Activated CD4-positive, alpha-beta T cell treated with anti-CD3 and anti-CD28 coated beads, Interleukin-2, amount 10 ng/mL, durations not matched to agents 7 days and 5 days (primary cell): ENCODE results near the gene CTSW. TPM values are rescaled to one million over a fixed set of nuclear protein-coding genes. Genes with fewer than 3 reads are reported as not detected.
"Not testable (repeated sequence)": the region's sequence is repeated elsewhere in the genome, so short reads cannot be mapped to it uniquely, and the experiment has no call there.

Experiments used
- CTCF ChIA-PET: fragments of 350-600 bp; sonication (Branson Sonifier 250); formaldehyde crosslinking; loops from one replicate; lab custom pipeline; 2021; ENCODE audit warnings: antibody characterized with exemption; lab: Charles Lee
- POLR2A ChIA-PET: fragments of 350-600 bp; sonication (Branson Sonifier 250); formaldehyde crosslinking; loops from one replicate; lab custom pipeline; 2021; ENCODE audit warnings: antibody characterized with exemption; lab: Charles Lee
- DNase-seq: peaks from one replicate; pipeline ENCODE4 v3.0.0-alpha.2; 2020
- H3K27ac Mint-ChIP-seq: one replicate; pipeline ENCODE4 v1.8.0; 2021; ENCODE audit warnings: mild to moderate bottlenecking, moderate library complexity, mixed read lengths
- H3K27me3 Mint-ChIP-seq: one replicate; pipeline ENCODE4 v1.8.0; 2021; ENCODE audit warnings: mixed read lengths
- H3K36me3 Mint-ChIP-seq: one replicate; pipeline ENCODE4 v1.8.0; 2021; ENCODE audit warnings: low read depth, mixed read lengths
- H3K4me1 Mint-ChIP-seq: one replicate; pipeline ENCODE4 v1.8.0; 2021; ENCODE audit warnings: mixed read lengths
- H3K4me3 Mint-ChIP-seq: one replicate; pipeline ENCODE4 v1.8.0; 2021; ENCODE audit warnings: mild to moderate bottlenecking, moderate library complexity, mixed read lengths
- H3K9me3 Mint-ChIP-seq: one replicate; pipeline ENCODE4 v1.8.0; 2021; ENCODE audit warnings: mixed read lengths
- total RNA-seq, 2 experiments: library from RNA; stranded (reverse); gene quantifications; one replicate each; pipeline ENCODE4 v1.2.3, GENCODE V29; 2021

The CTSW gene, protein sequence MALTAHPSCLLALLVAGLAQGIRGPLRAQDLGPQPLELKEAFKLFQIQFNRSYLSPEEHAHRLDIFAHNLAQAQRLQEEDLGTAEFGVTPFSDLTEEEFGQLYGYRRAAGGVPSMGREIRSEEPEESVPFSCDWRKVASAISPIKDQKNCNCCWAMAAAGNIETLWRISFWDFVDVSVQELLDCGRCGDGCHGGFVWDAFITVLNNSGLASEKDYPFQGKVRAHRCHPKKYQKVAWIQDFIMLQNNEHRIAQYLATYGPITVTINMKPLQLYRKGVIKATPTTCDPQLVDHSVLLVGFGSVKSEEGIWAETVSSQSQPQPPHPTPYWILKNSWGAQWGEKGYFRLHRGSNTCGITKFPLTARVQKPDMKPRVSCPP
- total RNA-seq = 10 to 100 TPM; 22.9 to 23.6 TPM

DNA sequence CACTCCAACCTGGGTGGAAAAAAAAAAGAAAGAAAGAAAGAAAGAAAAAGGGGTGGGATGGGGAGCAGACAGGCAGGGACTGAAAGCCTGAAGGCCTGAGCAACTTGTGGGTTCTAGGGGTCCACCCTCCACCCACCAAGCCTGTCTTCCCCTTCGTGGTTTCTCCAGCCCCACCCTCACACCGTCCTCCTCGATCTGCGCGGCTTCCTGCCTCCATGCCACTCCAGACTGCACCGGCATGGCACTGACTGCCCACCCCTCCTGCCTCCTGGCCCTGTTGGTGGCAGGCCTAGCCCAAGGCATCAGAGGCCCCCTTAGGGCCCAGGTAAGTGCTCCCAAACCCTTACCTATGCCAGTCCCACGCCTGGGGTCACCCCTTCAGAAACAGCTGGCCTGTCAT, at the start of gene CTSW:
Gene CTSW (plus strand): TSS at position 221 of the 400 bp plus-strand sequence. CDS start 18 bp downstream, at position 239.
- H3K4me3 Mint-ChIP-seq = peak within 1 kb of the TSS; percentile 54
- DNase-seq = peak; percentile 33
- ChIA-PET CTCF (interaction anchor here (0.6 to 25.8 kb wide), 4 partner anchors 8 to 84 kb away, joined by 3 to 590 read pairs (median 296); partner anchors contain the start of genes CCDC85B, CFL1, CTSW and EFEMP2), POLR2A (interaction anchor here (1.2 kb wide), 1 partner anchor 105 kb away, joined by 3 read pairs; no protein-coding TSS in a partner anchor)
- H3K9me3 Mint-ChIP-seq = no peaks in the 10 kb centered on the region
- H3K4me1 Mint-ChIP-seq = peaks cover 42% of the 10 kb centered on the region
- no peaks in the 10 kb centered on the region for H3K27me3 Mint-ChIP-seq
- peaks cover 11% of the 10 kb centered on the region for H3K36me3 Mint-ChIP-seq
- peak within 1 kb of the TSS; percentile 85 for H3K27ac Mint-ChIP-seq

DNA sequence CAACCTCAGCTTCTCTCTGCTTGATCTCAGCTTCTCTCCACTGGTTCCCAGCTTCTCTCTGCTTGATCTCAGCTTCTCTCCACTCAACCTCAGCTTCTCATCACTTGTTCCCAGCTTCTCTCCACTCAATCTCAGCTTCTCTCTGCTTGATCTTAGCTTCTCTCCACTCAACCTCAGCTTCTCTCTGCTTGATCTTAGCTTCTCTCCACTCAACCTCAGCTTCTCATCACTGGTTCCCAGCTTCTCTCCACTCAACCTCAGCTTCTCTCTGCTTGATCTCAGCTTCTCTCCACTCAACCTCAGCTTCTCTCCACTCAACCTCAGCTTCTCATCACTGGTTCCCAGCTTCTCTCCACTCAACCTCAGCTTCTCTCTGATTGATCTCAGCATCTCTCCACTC, 47.4 kb upstream of the CTSW start:
- ChIA-PET CTCF (interaction anchor here (1.0 to 4.3 kb wide), 11 partner anchors 8 to 194 kb away, joined by 3 to 31 read pairs (median 5); partner anchors contain the start of genes AP5B1, KAT5, MUS81 and RNASEH2C), POLR2A (interaction anchor here (1.0 kb wide), 1 partner anchor 27 kb away, joined by 3 read pairs; no protein-coding TSS in a partner anchor)
- Mint-ChIP-seq H3K4me3 (peak overlapping the region; percentile 4), H3K27me3 (peaks cover 25% of the 10 kb centered on the region), H3K4me1 (peaks cover 23% of the 10 kb centered on the region)
- not testable (repeated sequence) for DNase-seq, H3K9me3 Mint-ChIP-seq, H3K27ac Mint-ChIP-seq, H3K36me3 Mint-ChIP-seq

DNA sequence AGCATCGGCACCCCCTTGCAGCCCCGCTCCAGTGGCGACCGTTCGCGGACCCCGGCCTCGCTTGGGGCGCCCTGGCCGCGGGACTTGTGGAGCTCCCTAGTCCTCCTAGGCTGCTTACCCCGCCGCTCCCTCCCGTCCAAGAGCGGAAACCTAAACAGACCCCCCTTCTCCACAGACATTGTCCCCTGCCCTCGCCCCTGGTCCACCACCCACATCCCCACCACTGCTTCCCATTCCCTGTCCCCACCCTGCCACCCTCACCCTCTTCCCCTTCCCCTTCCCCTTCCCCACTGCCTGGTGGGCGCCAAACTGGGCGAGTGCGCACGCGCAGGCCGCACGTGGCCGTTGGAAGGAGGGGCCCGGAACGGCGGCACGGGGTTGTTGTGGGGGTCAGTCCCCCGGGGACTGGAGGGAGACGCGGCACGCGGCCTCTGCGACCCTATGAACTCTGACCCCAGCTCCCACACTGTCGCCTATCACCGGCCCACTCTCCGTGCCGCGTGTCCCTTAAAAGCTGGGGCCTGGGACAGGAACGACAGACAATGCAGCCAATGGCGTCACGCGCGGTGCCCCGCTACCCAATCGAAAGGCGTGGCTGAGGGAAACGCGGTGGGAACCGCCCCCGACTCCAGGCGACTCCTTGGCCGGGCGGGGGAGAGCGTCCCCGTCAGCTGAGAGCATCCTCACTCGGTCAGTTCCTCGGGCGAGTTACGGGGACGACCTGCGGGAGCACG, 46.2 kb upstream of the CTSW start, which contains the start of gene SNX32:
Gene SNX32 (plus strand): TSS at position 667 of the 734 bp plus-strand sequence. CDS start 103 bp downstream, outside the sequence.
- no peaks in the 10 kb centered on the region for H3K36me3 Mint-ChIP-seq
- H3K27ac Mint-ChIP-seq = no peak within 1 kb of the TSS

DNA sequence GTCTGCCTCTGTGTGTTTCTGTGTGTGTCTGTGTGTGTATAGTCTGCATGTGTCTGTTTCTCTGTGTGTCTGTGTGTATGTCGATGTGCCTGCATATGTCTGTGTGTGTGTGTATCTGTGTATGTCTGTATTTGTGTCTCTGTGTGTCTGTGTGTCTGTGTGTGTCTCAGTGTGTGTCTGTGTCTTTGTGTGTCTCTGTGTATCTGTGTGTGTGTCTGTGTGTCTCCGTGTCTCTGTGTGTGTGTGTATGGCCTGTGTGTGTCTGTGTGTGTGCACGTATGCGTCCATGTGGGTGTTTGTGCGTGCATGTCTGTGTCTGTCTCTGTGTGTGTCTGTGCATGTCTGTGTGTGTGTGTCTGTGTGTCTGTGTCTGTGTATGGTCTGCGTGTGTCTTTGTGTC, 45.4 kb upstream of the CTSW start:
- H3K9me3 Mint-ChIP-seq = peaks cover 3% of the 10 kb centered on the region
- POLR2A ChIA-PET = interaction anchor here (0.6 kb wide), 2 partner anchors 25 to 373 kb away, joined by 3 to 18 read pairs; partner anchors contain the start of gene MUS81

More for the DNA sequence above, 46.2 kb upstream of the CTSW start, which contains the start of gene SNX32:
- H3K4me1 Mint-ChIP-seq = peaks cover 17% of the 10 kb centered on the region
- ChIA-PET CTCF (interaction anchor here (1.0 to 4.3 kb wide), 11 partner anchors 10 to 195 kb away, joined by 3 to 31 read pairs (median 5); partner anchors contain the start of genes AP5B1, FIBP, KAT5 and MUS81), POLR2A (interaction anchor here (0.6 kb wide), 2 partner anchors 26 to 372 kb away, joined by 3 to 18 read pairs; partner anchors contain the start of gene MUS81)
- peaks cover 3% of the 10 kb centered on the region for H3K9me3 Mint-ChIP-seq
- peak; percentile 96 for DNase-seq
- peaks cover 25% of the 10 kb centered on the region for H3K27me3 Mint-ChIP-seq
- H3K4me3 Mint-ChIP-seq = no peak within 1 kb of the TSS

DNA sequence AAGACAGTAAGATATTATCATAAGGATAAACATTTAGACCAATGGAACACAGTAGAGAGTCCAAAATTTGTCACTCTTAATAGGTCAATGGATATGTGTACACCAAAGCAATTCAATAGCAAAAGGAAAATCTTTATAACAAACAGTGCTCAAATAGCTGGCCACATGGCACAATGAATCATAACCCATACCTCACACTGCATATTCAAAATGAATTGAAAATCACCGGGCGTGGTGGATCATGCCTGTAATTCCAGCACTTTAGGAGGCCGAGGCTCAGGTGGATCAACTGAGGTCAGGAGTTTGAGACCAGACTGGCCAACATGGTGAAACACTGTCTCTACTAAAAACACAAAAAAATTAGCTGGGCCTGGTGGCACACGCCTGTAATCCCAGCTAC, 37.5 kb upstream of the CTSW start:
- CTCF ChIA-PET = interaction anchor here (0.6 to 3.3 kb wide), 3 partner anchors 10 to 133 kb away, joined by 3 to 14 read pairs (median 6); no protein-coding TSS in a partner anchor
- Mint-ChIP-seq H3K27me3 (no peaks in the 10 kb centered on the region), H3K27ac (no peak overlapping the region), H3K36me3 (no peaks in the 10 kb centered on the region), H3K4me1 (no peaks in the 10 kb centered on the region), H3K9me3 (no peaks in the 10 kb centered on the region), H3K4me3 (no peak overlapping the region)
- POLR2A ChIA-PET = no interaction called here
- no peak for DNase-seq

More for the DNA sequence above, 45.4 kb upstream of the CTSW start:
- Mint-ChIP-seq H3K27me3 (peaks cover 23% of the 10 kb centered on the region), H3K4me3 (no peak overlapping the region), H3K36me3 (no peaks in the 10 kb centered on the region), H3K27ac (no peak overlapping the region), H3K4me1 (peaks cover 15% of the 10 kb centered on the region)
- no peak for DNase-seq
- CTCF ChIA-PET = interaction anchor here (1.0 to 4.3 kb wide), 6 partner anchors 10 to 54 kb away, joined by 4 to 31 read pairs (median 10); partner anchors contain the start of genes AP5B1, FIBP and MUS81

DNA sequence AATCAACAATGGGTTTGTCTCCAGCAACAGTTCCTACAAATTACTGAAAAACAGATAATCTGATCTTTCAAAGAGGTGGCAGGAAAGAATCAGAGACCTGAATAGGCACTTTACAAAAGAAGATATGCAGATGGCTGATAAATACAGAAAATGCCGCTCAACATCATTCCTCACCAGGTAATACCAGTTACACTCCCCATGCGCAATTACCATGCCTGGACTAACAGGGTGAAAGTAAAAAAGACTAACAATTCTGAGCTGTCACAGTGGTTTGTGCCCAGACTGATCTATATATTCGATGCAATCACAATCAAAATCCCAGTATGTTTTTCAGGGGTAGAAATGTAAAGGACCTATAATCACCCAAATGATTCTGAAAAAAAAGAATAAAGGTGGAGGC, 35.8 kb upstream of the CTSW start:
- no peaks in the 10 kb centered on the region for H3K4me1 Mint-ChIP-seq
- H3K4me3 Mint-ChIP-seq = no peak overlapping the region
- ChIA-PET CTCF (interaction anchor here (0.6 to 3.3 kb wide), 3 partner anchors 8 to 132 kb away, joined by 3 to 14 read pairs (median 11); partner anchors contain the start of gene KAT5), POLR2A (no interaction called here)
- no peak for DNase-seq
- H3K9me3 Mint-ChIP-seq = no peaks in the 10 kb centered on the region
- no peaks in the 10 kb centered on the region for H3K27me3 Mint-ChIP-seq
- no peak overlapping the region for H3K27ac Mint-ChIP-seq
- H3K36me3 Mint-ChIP-seq = no peaks in the 10 kb centered on the region

DNA sequence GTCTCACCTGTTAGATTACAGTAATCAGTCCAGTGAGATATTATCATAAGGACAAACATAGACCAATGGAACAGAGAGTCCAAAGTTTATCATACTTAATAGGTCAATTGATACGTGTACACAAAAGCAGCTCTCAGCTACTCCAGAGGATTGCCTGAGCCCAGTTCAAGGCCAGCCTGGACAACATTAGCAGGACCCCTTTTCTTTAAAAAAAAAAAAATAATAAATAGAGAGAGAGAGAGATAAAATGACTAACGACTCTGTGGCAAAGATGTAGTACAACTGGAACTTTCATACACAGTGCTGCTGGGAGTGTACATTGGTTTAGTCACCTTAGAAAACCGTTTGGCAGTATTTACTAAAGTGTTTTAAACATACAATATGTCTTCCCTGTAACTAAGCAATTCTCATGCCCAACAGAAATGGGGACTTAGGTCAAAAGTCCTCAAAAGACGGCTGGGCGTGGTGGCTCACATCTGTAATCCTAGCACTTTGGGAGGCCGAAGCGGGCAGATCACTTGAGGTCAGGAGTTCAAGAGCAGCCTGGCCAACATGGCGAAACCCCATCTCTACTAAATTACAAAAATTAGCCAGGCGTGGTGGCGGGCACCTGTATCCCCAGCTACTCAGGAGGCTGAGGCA, 35.3 kb upstream of the CTSW start:
- Mint-ChIP-seq H3K27me3 (no peaks in the 10 kb centered on the region), H3K9me3 (no peaks in the 10 kb centered on the region), H3K4me3 (no peak overlapping the region), H3K36me3 (no peaks in the 10 kb centered on the region), H3K4me1 (no peaks in the 10 kb centered on the region), H3K27ac (no peak overlapping the region)
- ChIA-PET CTCF (interaction anchor here (0.6 to 3.1 kb wide), 2 partner anchors 133 to 804 kb away, joined by 3 to 11 read pairs; partner anchors contain the start of gene KAT5), POLR2A (no interaction called here)
- no peak for DNase-seq

DNA sequence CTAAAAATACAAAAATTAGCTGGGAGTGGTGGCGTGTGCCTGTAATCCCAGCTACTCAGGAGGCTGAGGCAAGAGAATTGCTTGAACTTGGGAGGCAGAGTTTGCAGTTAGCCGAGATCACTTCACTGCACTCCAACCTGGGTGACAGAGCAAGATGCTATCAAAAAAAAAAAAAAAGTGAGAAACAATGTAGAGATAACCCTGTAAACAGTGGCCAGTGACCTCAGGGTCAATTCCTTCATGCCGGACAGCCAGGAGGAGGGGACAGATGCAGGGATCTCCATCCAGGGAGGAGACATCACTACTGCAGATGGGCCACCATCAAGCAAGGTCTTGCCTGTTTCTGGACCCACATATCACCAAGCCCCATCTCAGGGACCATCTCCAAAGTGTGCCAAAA, 31.9 kb upstream of the CTSW start:
- H3K4me1 Mint-ChIP-seq = no peaks in the 10 kb centered on the region
- no peaks in the 10 kb centered on the region for H3K9me3 Mint-ChIP-seq
- H3K27ac Mint-ChIP-seq = no peak overlapping the region
- H3K27me3 Mint-ChIP-seq = no peaks in the 10 kb centered on the region
- CTCF ChIA-PET = interaction anchor here (0.9 to 5.8 kb wide), 6 partner anchors 11 to 136 kb away, joined by 4 to 50 read pairs (median 13); partner anchors contain the start of genes CCDC85B, CFL1, FIBP and KAT5
- no peak for DNase-seq
- peaks cover 18% of the 10 kb centered on the region for H3K36me3 Mint-ChIP-seq
- no peak overlapping the region for H3K4me3 Mint-ChIP-seq
- POLR2A ChIA-PET = no interaction called here

DNA sequence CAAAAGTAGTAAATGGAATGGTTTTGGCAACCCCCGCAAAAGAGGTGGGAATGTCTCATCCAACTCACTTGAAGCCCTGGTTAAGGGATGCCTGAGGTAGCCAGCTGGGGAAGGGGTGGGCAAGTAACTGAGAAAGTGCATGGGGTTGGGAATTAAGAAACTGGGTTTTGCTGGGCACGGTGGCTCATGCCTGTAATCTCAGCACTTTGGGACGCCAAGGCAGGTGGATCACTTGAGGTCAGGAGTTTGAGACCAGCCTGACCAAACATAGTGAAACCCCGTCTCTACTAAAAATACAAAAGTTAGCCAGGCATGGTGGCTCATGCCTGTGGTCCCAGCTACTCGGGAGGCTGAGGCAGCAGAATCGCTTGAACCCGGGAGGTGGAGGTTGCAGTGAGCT, 30.9 kb upstream of the CTSW start:
- POLR2A ChIA-PET = interaction anchor here (0.6 kb wide), 1 partner anchor 121 kb away, joined by 3 read pairs; no protein-coding TSS in a partner anchor
- H3K9me3 Mint-ChIP-seq, H3K27ac Mint-ChIP-seq, H3K4me3 Mint-ChIP-seq, DNase-seq, H3K27me3 Mint-ChIP-seq, H3K4me1 Mint-ChIP-seq: not testable (repeated sequence)
- CTCF ChIA-PET = interaction anchor here (0.5 to 5.8 kb wide), 10 partner anchors 10 to 141 kb away, joined by 3 to 50 read pairs (median 4); partner anchors contain the start of genes CCDC85B, CFL1, CTSW and FIBP
- H3K36me3 Mint-ChIP-seq = peaks cover 28% of the 10 kb centered on the region

DNA sequence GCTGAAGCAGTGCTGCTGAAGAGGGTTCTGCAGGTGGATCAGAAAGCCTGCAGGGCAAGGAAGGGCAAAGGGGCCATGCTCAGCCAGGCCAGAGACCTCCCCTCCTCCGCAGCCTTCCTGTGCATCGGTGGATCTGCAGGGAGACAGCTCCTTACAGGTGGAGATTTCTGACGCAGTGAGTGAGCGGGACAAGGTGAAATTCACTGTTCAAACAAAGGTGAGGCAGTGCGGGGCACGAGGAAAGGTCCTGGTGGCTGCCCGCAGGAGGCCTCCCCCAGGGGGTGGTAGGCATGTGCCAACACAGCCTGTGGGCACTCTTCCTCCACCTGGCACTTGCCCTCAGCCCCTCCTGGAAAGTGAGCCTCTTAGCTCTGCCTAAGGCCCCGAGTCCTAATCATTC, 30.3 kb upstream of the CTSW start:
- peaks cover 35% of the 10 kb centered on the region for H3K36me3 Mint-ChIP-seq

DNA sequence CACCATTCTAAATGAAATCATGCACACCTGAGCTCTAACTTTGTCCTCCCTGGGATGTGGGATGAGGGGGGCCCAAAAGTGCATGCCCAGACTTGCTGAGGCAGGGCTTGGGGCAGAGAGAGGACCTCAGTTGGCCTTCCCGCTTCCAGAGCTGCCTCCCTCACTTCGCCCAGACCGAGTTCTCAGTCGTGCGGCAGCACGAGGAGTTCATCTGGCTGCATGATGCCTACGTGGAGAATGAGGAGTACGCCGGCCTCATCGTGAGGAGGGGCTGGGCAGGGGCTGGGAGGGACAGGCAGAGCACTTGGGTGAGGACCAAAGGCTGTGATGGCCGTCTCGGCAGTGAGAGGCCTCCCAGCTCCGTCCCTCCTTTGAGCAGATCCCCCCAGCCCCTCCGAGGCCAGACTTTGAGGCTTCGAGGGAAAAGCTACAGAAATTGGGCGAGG, 29.8 kb upstream of the CTSW start:
- DNase-seq = no peak
- Mint-ChIP-seq H3K27ac (no peak overlapping the region), H3K4me1 (peaks cover 15% of the 10 kb centered on the region), H3K27me3 (no peaks in the 10 kb centered on the region), H3K36me3 (peaks cover 39% of the 10 kb centered on the region), H3K4me3 (no peak overlapping the region), H3K9me3 (no peaks in the 10 kb centered on the region)
- ChIA-PET CTCF (interaction anchor here (0.7 to 5.8 kb wide), 10 partner anchors 10 to 138 kb away, joined by 3 to 50 read pairs (median 5); partner anchors contain the start of genes CCDC85B, CFL1, FIBP and KAT5), POLR2A (interaction anchor here (0.6 kb wide), 1 partner anchor 9 kb away, joined by 3 read pairs; no protein-coding TSS in a partner anchor)

More for the DNA sequence above, 30.3 kb upstream of the CTSW start:
- no peaks in the 10 kb centered on the region for H3K9me3 Mint-ChIP-seq
- DNase-seq = no peak
- no peak overlapping the region for H3K27ac Mint-ChIP-seq
- ChIA-PET POLR2A (interaction anchor here (0.6 kb wide), 2 partner anchors 9 to 122 kb away, joined by 3 read pairs; no protein-coding TSS in a partner anchor), CTCF (interaction anchor here (0.7 to 5.8 kb wide), 11 partner anchors 9 to 138 kb away, joined by 3 to 50 read pairs (median 5); partner anchors contain the start of genes CCDC85B, CFL1, FIBP and KAT5)
- no peaks in the 10 kb centered on the region for H3K27me3 Mint-ChIP-seq
- H3K4me3 Mint-ChIP-seq = no peak overlapping the region
- H3K4me1 Mint-ChIP-seq = peaks cover 11% of the 10 kb centered on the region
